Smooth muscle cell (in vitro differentiated cells): ENCODE data around the gene TNFAIP3. TPM values are rescaled to one million over a fixed set of nuclear protein-coding genes. Genes with fewer than 3 reads are reported as not detected.

Experiments used
- DNase-seq: peaks from one replicate; lab custom pipeline; 2025; ENCODE audit not compliant: unreplicated experiment; lab: John Stamatoyannopoulos, UW
- H2AFZ ChIP-seq: fragments of 200-600 bp; sonication (generic); 2 replicates; pipeline ENCODE4 v1.6.0; 2016; ENCODE audit warnings: antibody characterized with exemption, low read depth, mild to moderate bottlenecking
- H3F3A ChIP-seq: fragments of 200-600 bp; sonication (generic); 2 replicates; pipeline ENCODE4 v1.6.0; 2017; ENCODE audit warnings: antibody characterized with exemption, low read depth
- H3K27ac ChIP-seq: fragments of 200-600 bp; sonication (generic); 2 replicates; pipeline ENCODE4 v1.5.1; 2016; ENCODE audit warnings: low read depth, mild to moderate bottlenecking
- H3K27me3 ChIP-seq: fragments of 200-600 bp; sonication (generic); 2 replicates; pipeline ENCODE4 v1.6.1; 2016; ENCODE audit warnings: low read depth, mild to moderate bottlenecking
- H3K36me3 ChIP-seq: fragments of 200-600 bp; sonication (generic); 2 replicates; pipeline ENCODE4 v1.5.1; 2016; ENCODE audit warnings: low read depth
- H3K4me1 ChIP-seq: fragments of 200-600 bp; sonication (generic); 2 replicates; pipeline ENCODE4 v1.5.1; 2016; ENCODE audit warnings: low read depth
- H3K4me2 ChIP-seq: fragments of 200-600 bp; sonication (generic); 2 replicates; pipeline ENCODE4 v1.6.0; 2016; ENCODE audit warnings: mild to moderate bottlenecking
- H3K4me3 ChIP-seq: fragments of 200-600 bp; sonication (generic); 2 replicates; pipeline ENCODE4 v1.5.1; 2016; ENCODE audit warnings: mild to moderate bottlenecking
- H3K79me2 ChIP-seq: fragments of 200-600 bp; sonication (generic); 2 replicates; pipeline ENCODE4 v1.6.0; 2016; ENCODE audit warnings: low read depth, mild to moderate bottlenecking
- H3K9ac ChIP-seq: fragments of 200-600 bp; sonication (generic); 2 replicates; pipeline ENCODE4 v1.6.0; 2016; ENCODE audit warnings: low read depth
- H3K9me3 ChIP-seq: fragments of 200-600 bp; sonication (generic); replicated peaks from 2 replicates; pipeline ENCODE4 v1.5.1; 2016; ENCODE audit warnings: low read depth
- H4K20me1 ChIP-seq: fragments of 200-600 bp; sonication (generic); 2 replicates; pipeline ENCODE4 v1.6.0; 2016; ENCODE audit warnings: low read depth
- WGBS: methylation state at CpG from one replicate; pipeline ENCODE4 v1.1.7; 2016; ENCODE audit warnings: low lambda C conversion rate; 5-methylcytosine and 5-hydroxymethylcytosine counted together
- polyA plus RNA-seq: library from polyadenylated mRNA; unstranded; fragments of >200 nt; fragmentation: Nextera tagmentation; extraction: Ambion mirVana; gene quantifications from 2 replicates; pipeline ENCODE4 v1.2.1, GENCODE V29; 2016
- total RNA-seq: library from RNA; depleted of rRNA; stranded (reverse); fragments of >200 nt; gene quantifications from 2 replicates; pipeline ENCODE4 v1.2.3, GENCODE V29; 2014
- TF ChIP-seq, protein P1 (sequence below): fragments of 200-600 bp; sonication (generic); IDR thresholded peaks from 2 replicates; pipeline ENCODE4 v1.5.1; 2017; ENCODE audit warnings: borderline replicate concordance, mild to moderate bottlenecking, antibody characterized with exemption; ENCODE audit not compliant: insufficient read depth, poor library complexity, severe bottlenecking

The TNFAIP3 gene
- total and polyA plus RNA-seq, 2 experiments from 2014 or later, result 32.2 to 33.8 TPM

- H3F3A ChIP-seq, result no peaks in the 10 kb centered on the region
- H3K4me1 ChIP-seq, result peaks cover 6% of the 10 kb centered on the region
- no peak for DNase-seq
- H3K4me2 ChIP-seq, result no peak overlapping the region
- TF ChIP-seq, protein P1, sequence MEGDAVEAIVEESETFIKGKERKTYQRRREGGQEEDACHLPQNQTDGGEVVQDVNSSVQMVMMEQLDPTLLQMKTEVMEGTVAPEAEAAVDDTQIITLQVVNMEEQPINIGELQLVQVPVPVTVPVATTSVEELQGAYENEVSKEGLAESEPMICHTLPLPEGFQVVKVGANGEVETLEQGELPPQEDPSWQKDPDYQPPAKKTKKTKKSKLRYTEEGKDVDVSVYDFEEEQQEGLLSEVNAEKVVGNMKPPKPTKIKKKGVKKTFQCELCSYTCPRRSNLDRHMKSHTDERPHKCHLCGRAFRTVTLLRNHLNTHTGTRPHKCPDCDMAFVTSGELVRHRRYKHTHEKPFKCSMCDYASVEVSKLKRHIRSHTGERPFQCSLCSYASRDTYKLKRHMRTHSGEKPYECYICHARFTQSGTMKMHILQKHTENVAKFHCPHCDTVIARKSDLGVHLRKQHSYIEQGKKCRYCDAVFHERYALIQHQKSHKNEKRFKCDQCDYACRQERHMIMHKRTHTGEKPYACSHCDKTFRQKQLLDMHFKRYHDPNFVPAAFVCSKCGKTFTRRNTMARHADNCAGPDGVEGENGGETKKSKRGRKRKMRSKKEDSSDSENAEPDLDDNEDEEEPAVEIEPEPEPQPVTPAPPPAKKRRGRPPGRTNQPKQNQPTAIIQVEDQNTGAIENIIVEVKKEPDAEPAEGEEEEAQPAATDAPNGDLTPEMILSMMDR, result no peak
- H3K27me3 ChIP-seq, result no peaks in the 10 kb centered on the region
- no peak overlapping the region for H3K9ac ChIP-seq
- no peaks in the 10 kb centered on the region for H3K79me2 ChIP-seq
- H3K4me3 ChIP-seq, result no peak overlapping the region
- H3K36me3 ChIP-seq, result no peaks in the 10 kb centered on the region
- no peaks in the 10 kb centered on the region for H4K20me1 ChIP-seq
- 74% methylated on average over 7 of the region's 7 CpGs for WGBS
- no peak overlapping the region for H2AFZ ChIP-seq
- H3K9me3 ChIP-seq, result no peaks in the 10 kb centered on the region
- peak overlapping the region; percentile 68 for H3K27ac ChIP-seq
These were observed 13.4 kb upstream of the TNFAIP3 start for GRCh38 chr6:137853569-137854213.

- no peaks in the 10 kb centered on the region for H4K20me1 ChIP-seq
- no peak overlapping the region for H3K27ac ChIP-seq
- H3K79me2 ChIP-seq, result no peaks in the 10 kb centered on the region
- no peaks in the 10 kb centered on the region for H3K4me1 ChIP-seq
- H3F3A ChIP-seq, result peaks cover under 1% of the 10 kb centered on the region
- no peak overlapping the region for H3K9ac ChIP-seq
- H3K27me3 ChIP-seq, result no peaks in the 10 kb centered on the region
- H3K4me3 ChIP-seq, result no peak overlapping the region
- no peaks in the 10 kb centered on the region for H3K9me3 ChIP-seq
- no peak overlapping the region for H2AFZ ChIP-seq
- DNase-seq, result no peak
- no peaks in the 10 kb centered on the region for H3K36me3 ChIP-seq
- H3K4me2 ChIP-seq, result no peak overlapping the region
- WGBS, result 91% methylated on average over 2 of the region's 2 CpGs
- TF ChIP-seq, protein P1, result no peak
These were observed 10.7 kb upstream of the TNFAIP3 start for GRCh38 chr6:137856138-137856898.

- Histone ChIP-seq H3K36me3 (no peaks in the 10 kb centered on the region), H2AFZ (no peak overlapping the region), H4K20me1 (no peaks in the 10 kb centered on the region), H3K4me1 (no peaks in the 10 kb centered on the region), H3K9me3 (no peaks in the 10 kb centered on the region), H3K27me3 (no peaks in the 10 kb centered on the region), H3F3A (peaks cover 12% of the 10 kb centered on the region), H3K4me2 (no peak overlapping the region), H3K79me2 (no peaks in the 10 kb centered on the region), H3K9ac (no peak overlapping the region), H3K27ac (no peak overlapping the region), H3K4me3 (no peak overlapping the region)
- no peak for DNase-seq
- 85% methylated on average over 3 of the region's 3 CpGs for WGBS
- TF ChIP-seq, protein P1, result no peak
These were observed 8.0 kb upstream of the TNFAIP3 start for GRCh38 chr6:137859025-137859424.
